Astrocyte of the spinal cord (primary cell): ENCODE measurements around the gene OTUD3.

Experiments
- DNase-seq: peaks from one replicate; pipeline ENCODE4 v3.0.0; 2011; ENCODE audit warnings: low read depth, low spot score
- H3K4me3 ChIP-seq: 2 replicates; pipeline ENCODE4 v1.5.1; 2011; ENCODE audit warnings: low read depth, mild to moderate bottlenecking, low read length, moderate library complexity
- in situ Hi-C: cut with HindIII; loops from 2 replicates; pipeline ENCODE4 v1.10.0; 2017; ENCODE audit warnings: low sequenced_read_pairs
- TF ChIP-seq, protein P1 (sequence below): IDR thresholded peaks from 2 replicates; pipeline ENCODE4 v1.5.1; 2012; ENCODE audit warnings: low read depth, mild to moderate bottlenecking, low read length, inconsistent platforms

The OTUD3 gene

GRCh38 chr1:19860418-19860817 is 21.8 kb upstream of the OTUD3 start:
- DNase-seq, result no peak
- no peak overlapping the region for H3K4me3 ChIP-seq
- in situ Hi-C loops, result no loop called here
- TF ChIP-seq, protein P1, sequence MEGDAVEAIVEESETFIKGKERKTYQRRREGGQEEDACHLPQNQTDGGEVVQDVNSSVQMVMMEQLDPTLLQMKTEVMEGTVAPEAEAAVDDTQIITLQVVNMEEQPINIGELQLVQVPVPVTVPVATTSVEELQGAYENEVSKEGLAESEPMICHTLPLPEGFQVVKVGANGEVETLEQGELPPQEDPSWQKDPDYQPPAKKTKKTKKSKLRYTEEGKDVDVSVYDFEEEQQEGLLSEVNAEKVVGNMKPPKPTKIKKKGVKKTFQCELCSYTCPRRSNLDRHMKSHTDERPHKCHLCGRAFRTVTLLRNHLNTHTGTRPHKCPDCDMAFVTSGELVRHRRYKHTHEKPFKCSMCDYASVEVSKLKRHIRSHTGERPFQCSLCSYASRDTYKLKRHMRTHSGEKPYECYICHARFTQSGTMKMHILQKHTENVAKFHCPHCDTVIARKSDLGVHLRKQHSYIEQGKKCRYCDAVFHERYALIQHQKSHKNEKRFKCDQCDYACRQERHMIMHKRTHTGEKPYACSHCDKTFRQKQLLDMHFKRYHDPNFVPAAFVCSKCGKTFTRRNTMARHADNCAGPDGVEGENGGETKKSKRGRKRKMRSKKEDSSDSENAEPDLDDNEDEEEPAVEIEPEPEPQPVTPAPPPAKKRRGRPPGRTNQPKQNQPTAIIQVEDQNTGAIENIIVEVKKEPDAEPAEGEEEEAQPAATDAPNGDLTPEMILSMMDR, result no peak

DNA sequence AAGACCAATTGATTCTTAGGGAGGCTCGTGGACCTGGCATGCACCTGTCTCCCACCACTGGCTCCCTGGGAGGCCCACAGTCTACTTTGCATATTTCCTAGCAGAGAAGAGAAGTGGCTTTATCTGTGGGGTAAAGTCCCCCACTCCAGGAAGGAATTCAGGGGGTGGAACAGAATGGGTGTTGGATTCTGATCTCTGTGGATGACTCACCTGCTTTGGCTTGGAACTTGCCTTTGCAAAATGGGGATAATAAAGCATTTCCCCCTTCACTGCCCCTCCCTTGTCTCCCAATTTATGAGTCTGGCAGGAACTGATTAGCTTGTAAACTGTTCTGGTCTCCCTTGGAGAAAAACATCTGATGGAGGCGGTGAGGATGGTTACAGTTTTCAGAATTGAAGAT is 21.2 kb upstream of the OTUD3 start:
- no peak overlapping the region for H3K4me3 ChIP-seq
- TF ChIP-seq, protein P1, result no peak
- DNase-seq, result no peak
- in situ Hi-C loops, result no loop called here

- no peak for DNase-seq
- in situ Hi-C loops, result no loop called here
- TF ChIP-seq, protein P1, result no peak
- no peak overlapping the region for H3K4me3 ChIP-seq
These were observed 20.2 kb upstream of the OTUD3 start for GRCh38 chr1:19861842-19862530.

DNA sequence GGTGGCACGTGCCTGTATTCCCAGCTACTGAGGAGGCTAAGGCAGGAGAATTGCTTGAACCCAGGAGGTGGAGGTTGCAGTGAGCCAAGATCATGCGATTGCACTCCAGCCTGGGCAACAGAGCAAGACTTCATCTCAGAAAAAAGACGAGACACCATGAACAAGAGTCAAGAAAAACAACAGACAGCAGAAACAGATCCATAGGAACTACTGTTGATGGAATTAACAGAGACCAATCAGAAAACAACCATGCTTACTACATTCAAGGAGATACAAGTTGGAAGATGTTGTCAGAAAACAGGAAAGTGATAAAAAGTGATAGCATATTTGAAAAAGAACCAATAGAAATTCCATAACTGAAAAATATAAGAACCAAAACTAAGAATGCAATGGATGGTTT is 19.3 kb upstream of the OTUD3 start:
- H3K4me3 ChIP-seq, result no peak overlapping the region
- DNase-seq, result no peak
- in situ Hi-C loops, result no loop called here
- TF ChIP-seq, protein P1, result no peak

DNA sequence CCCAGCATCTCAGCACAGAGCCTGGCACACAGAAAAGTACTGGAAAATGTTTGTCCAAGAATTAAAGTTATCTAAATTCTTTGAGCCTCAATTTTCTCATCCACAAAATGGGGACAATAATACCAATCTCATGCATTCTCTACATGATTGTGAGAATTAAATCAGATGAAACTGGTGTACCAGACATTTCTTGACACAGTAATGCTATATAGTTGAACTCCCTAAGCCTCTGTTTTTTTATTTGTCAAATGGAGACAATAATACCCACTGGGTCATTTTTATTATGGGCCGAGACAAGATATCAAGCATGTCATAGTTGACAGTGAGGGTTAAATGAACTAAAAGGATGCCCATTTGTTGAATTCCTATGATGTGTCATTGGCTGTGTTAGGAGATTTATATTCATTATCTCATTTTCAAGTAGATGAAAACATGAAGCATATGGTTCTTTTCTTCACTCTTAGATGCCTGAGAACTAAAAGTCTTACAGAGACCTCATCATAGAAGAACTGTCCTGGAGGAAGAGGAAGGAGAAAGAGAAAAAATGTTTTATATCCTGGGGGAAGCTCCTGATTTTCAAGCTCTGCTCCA is 17.5 kb upstream of the OTUD3 start:
- H3K4me3 ChIP-seq, result no peak overlapping the region
- in situ Hi-C loops, result no loop called here
- no peak for DNase-seq
- TF ChIP-seq, protein P1, result no peak

GRCh38 chr1:19866029-19866428 is 16.2 kb upstream of the OTUD3 start:
- in situ Hi-C loops, result no loop called here
- TF ChIP-seq, protein P1, result no peak
- no peak overlapping the region for H3K4me3 ChIP-seq
- DNase-seq, result no peak
